Nephron (organoid): ENCODE results near the gene DIP2C.
A peak's percentile ranks its signal among the peaks of the same experiment; 100 is the strongest.

ENCODE experiments used
- H3K27ac Mint-ChIP-seq, 3 experiments: 2 replicates each; pipeline ENCODE4 v1.8.0; 2020; ENCODE audit warnings: mixed read lengths in 3 of 3, mild to moderate bottlenecking in 2 of 3, moderate library complexity in 1 of 3
- H3K27me3 Mint-ChIP-seq: 2 replicates; pipeline ENCODE4 v1.8.0; 2021; ENCODE audit warnings: low read depth, mild to moderate bottlenecking, moderate library complexity, mixed read lengths
- H3K36me3 Mint-ChIP-seq: 2 replicates; pipeline ENCODE4 v1.8.0; 2020; ENCODE audit warnings: low read depth, mixed read lengths
- H3K4me1 Mint-ChIP-seq: 2 replicates; pipeline ENCODE4 v1.8.0; 2020; ENCODE audit warnings: mixed read lengths
- H3K4me3 Mint-ChIP-seq, 3 experiments: 2 replicates each; pipeline ENCODE4 v1.8.0; 2020; ENCODE audit warnings: mild to moderate bottlenecking in 3 of 3, mixed read lengths in 3 of 3, moderate library complexity in 2 of 3
- H3K9me3 Mint-ChIP-seq: 2 replicates; pipeline ENCODE4 v1.8.0; 2020; ENCODE audit warnings: mixed read lengths
- TF ChIP-seq, protein P1 (sequence below), 3 experiments: fragments of 200-600 bp; sonication (generic); IDR thresholded peaks; one replicate each; pipeline ENCODE4 v1.5.0; 2021; ENCODE audit warnings: antibody characterized with exemption in 3 of 3; ENCODE audit not compliant: unreplicated experiment in 3 of 3

Gene DIP2C

DNA sequence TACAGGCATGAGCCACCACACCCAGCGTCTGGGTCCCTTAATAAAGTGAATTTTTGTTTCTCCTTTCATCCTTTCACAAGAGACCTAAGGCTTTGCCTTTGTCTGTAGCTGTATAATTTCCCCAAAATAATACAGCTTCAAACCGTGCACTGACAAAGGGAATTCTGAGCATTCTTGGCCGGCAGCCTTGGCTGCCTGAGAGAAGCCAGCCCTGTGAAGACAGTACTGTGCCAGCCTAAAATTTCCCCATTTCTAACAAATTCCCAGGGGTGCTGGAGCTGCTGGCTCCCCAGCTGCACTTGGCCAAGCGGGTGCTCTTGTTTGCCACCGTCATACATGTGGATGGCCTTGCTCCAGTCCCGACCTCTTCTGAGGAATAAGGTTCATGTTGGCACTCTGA, 448.0 kb downstream of the DIP2C start:
- H3K4me1 Mint-ChIP-seq = no peaks in the 10 kb centered on the region
- no peak overlapping the region for H3K4me3 Mint-ChIP-seq
- H3K27ac Mint-ChIP-seq = no peak overlapping the region
- no peaks in the 10 kb centered on the region for H3K27me3 Mint-ChIP-seq
- no peaks in the 10 kb centered on the region for H3K9me3 Mint-ChIP-seq
- TF ChIP-seq, protein P1, sequence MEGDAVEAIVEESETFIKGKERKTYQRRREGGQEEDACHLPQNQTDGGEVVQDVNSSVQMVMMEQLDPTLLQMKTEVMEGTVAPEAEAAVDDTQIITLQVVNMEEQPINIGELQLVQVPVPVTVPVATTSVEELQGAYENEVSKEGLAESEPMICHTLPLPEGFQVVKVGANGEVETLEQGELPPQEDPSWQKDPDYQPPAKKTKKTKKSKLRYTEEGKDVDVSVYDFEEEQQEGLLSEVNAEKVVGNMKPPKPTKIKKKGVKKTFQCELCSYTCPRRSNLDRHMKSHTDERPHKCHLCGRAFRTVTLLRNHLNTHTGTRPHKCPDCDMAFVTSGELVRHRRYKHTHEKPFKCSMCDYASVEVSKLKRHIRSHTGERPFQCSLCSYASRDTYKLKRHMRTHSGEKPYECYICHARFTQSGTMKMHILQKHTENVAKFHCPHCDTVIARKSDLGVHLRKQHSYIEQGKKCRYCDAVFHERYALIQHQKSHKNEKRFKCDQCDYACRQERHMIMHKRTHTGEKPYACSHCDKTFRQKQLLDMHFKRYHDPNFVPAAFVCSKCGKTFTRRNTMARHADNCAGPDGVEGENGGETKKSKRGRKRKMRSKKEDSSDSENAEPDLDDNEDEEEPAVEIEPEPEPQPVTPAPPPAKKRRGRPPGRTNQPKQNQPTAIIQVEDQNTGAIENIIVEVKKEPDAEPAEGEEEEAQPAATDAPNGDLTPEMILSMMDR (IDR thresholded peaks at IDR 0.05; ENCODE audit: unreplicated experiment in 3 of 3) = no peak
- H3K36me3 Mint-ChIP-seq = peaks cover 52% of the 10 kb centered on the region

- peak overlapping the region in 1 of 3 experiments; percentile 26 for H3K27ac Mint-ChIP-seq
- TF ChIP-seq, protein P1 (IDR thresholded peaks at IDR 0.05; ENCODE audit: unreplicated experiment in 3 of 3) = no peak
- no peak overlapping the region for H3K4me3 Mint-ChIP-seq
- H3K27me3 Mint-ChIP-seq = no peaks in the 10 kb centered on the region
- H3K36me3 Mint-ChIP-seq = peaks cover 46% of the 10 kb centered on the region
- H3K4me1 Mint-ChIP-seq = peaks cover 4% of the 10 kb centered on the region
- H3K9me3 Mint-ChIP-seq = no peaks in the 10 kb centered on the region
These were observed 450.4 kb downstream of the DIP2C start for GRCh38 chr10:239109-239508.

- Mint-ChIP-seq H3K9me3 (no peaks in the 10 kb centered on the region), H3K27ac (peak overlapping the region in 1 of 3 experiments; percentile 7), H3K4me1 (peaks cover 4% of the 10 kb centered on the region), H3K27me3 (no peaks in the 10 kb centered on the region), H3K36me3 (peaks cover 44% of the 10 kb centered on the region), H3K4me3 (no peak overlapping the region)
- TF ChIP-seq, protein P1 (IDR thresholded peaks at IDR 0.05; ENCODE audit: unreplicated experiment in 3 of 3) = no peak
These were observed 453.6 kb downstream of the DIP2C start for GRCh38 chr10:235915-236314.

- Mint-ChIP-seq H3K4me3 (no peak overlapping the region), H3K27ac (peak overlapping the region; percentile 29 to 66 (median 55)), H3K27me3 (no peaks in the 10 kb centered on the region), H3K4me1 (peaks cover 4% of the 10 kb centered on the region), H3K9me3 (no peaks in the 10 kb centered on the region), H3K36me3 (peaks cover 41% of the 10 kb centered on the region)
- TF ChIP-seq, protein P1 (IDR thresholded peaks at IDR 0.05; ENCODE audit: unreplicated experiment in 3 of 3) = no peak
These were observed 454.6 kb downstream of the DIP2C start for GRCh38 chr10:234708-235406.

DNA sequence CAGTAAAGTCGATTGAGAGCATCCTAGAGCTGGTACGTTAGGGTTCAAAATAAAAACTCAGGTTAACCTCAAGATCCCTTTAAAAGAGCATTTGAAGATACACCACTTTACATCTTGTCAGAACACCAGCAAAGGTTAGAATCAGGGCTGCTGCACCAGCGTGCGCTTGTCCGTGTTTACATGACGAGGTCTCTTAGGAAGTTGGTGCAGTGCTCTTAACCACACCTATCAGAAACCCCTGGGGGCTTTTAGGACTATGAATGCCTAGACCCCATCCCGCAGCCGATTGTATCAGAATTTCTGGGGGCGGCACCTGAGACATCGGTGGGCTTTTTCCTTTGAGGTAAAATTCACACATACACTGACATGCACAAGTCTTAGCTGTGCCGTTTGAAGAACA, 456.6 kb downstream of the DIP2C start:
- H3K27me3 Mint-ChIP-seq = no peaks in the 10 kb centered on the region
- peaks cover 32% of the 10 kb centered on the region for H3K36me3 Mint-ChIP-seq
- H3K27ac Mint-ChIP-seq = no peak overlapping the region

More for the DNA sequence above, 456.6 kb downstream of the DIP2C start:
- H3K4me3 Mint-ChIP-seq = no peak overlapping the region
- peaks cover 4% of the 10 kb centered on the region for H3K4me1 Mint-ChIP-seq
- no peaks in the 10 kb centered on the region for H3K9me3 Mint-ChIP-seq
- TF ChIP-seq, protein P1 (IDR thresholded peaks at IDR 0.05; ENCODE audit: unreplicated experiment in 3 of 3) = no peak
